ENCODE results near the gene TMIGD2. TPM values are rescaled to one million over a fixed set of nuclear protein-coding genes. Genes with fewer than 3 reads are reported as not detected.
"Not testable (repeated sequence)": the region's sequence is repeated elsewhere in the genome, so short reads cannot be mapped to it uniquely, and the experiment has no call there.

The TMIGD2 gene
- total RNA-seq, 4 donors from 2014 or later, result 0.79 TPM; not detected in 3

GRCh38 chr19:4279267-4279529, 23.0 kb downstream of the TMIGD2 start:
- TF ChIP-seq CTCF (IDR thresholded peaks at IDR 0.05), result no peak
- DNase-seq (ENCODE audit: low spot score) (no peak), ATAC-seq (ENCODE audit: low FRiP score) (no peak)

- ATAC-seq (ENCODE audit: low FRiP score) (no peak), DNase-seq (ENCODE audit: low spot score) (no peak)
- TF ChIP-seq CTCF (IDR thresholded peaks at IDR 0.05), result no peak
These were observed 23.5 kb downstream of the TMIGD2 start, which contains the start of gene SHD for GRCh38 chr19:4278419-4279266. TSS of gene SHD (plus strand) at chr19:4279266. CDS start at chr19:4280064, 798 bp downstream.

GRCh38 chr19:4278010-4278409, 24.2 kb downstream of the TMIGD2 start:
- ATAC-seq (ENCODE audit: low FRiP score) (no peak), DNase-seq (ENCODE audit: low spot score) (no peak)
- TF ChIP-seq CTCF (IDR thresholded peaks at IDR 0.05), result no peak

GRCh38 chr19:4277191-4277696, 24.9 kb downstream of the TMIGD2 start:
- no peak for TF ChIP-seq CTCF (IDR thresholded peaks at IDR 0.05)
- ATAC-seq (ENCODE audit: low FRiP score), result no peak

GRCh38 chr19:4274321-4274686, 27.9 kb downstream of the TMIGD2 start:
- not testable (repeated sequence) for DNase-seq (ENCODE audit: low spot score); ATAC-seq (ENCODE audit: low FRiP score)

More at GRCh38 chr19:4277191-4277696, 24.9 kb downstream of the TMIGD2 start:
- no peak for DNase-seq (ENCODE audit: low spot score)

- no peak for TF ChIP-seq CTCF (IDR thresholded peaks at IDR 0.05)
- ATAC-seq (ENCODE audit: low FRiP score) (no peak), DNase-seq (ENCODE audit: low spot score) (no peak)
These were observed 29.3 kb downstream of the TMIGD2 start for GRCh38 chr19:4272894-4273293.

GRCh38 chr19:4268816-4269430, 33.3 kb downstream of the TMIGD2 start:
- ATAC-seq (ENCODE audit: low FRiP score) (no peak), DNase-seq (ENCODE audit: low spot score) (no peak)
- TF ChIP-seq CTCF (IDR thresholded peaks at IDR 0.05), result no peak
